Measurements from ENCODE around the gene GNPAT. TPM values are rescaled to one million over a fixed set of nuclear protein-coding genes. Genes with fewer than 3 reads are reported as not detected.

GNPAT gene
- total RNA-seq, 1 experiment from 2014 or later, result 32.8 TPM

DNA sequence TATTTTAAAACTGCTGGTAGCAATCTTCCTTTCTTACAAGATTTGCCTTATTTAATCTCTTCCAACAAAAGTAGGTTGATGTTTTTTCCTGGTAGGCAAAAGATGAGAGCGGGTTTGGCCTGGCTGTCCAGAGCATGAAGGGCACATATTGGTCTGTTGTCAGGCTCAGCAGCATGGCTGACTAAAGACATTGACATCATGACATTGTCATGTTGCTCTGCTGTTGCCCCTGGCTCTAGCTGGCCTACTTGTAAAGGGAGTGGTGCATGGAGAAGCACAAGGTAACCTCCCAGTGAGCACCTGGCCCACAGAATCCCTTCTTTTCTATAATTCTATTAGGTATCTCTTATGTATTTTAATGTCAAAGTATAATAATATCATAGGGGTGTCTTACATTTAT, 23.6 kb downstream of the GNPAT start:
- no peak for ATAC-seq
- no peaks in the 10 kb centered on the region for H3K4me1 Mint-ChIP-seq
- no peaks in the 10 kb centered on the region for H3K27me3 Mint-ChIP-seq (ENCODE audit: low read depth)
- H3K27ac Mint-ChIP-seq, result no peak overlapping the region
- TF ChIP-seq ZNF232 (CRISPR knock-in tag; IDR thresholded peaks at IDR 0.05) (no peak), TEAD1 (CRISPR knock-in tag; IDR thresholded peaks at IDR 0.05) (no peak), KAT7 (CRISPR knock-in tag; IDR thresholded peaks at IDR 0.05; ENCODE audit: borderline replicate concordance) (no peak), OVOL2 (CRISPR knock-in tag; IDR thresholded peaks at IDR 0.05; ENCODE audit: borderline replicate concordance) (no peak), NR1H2 (CRISPR knock-in tag; IDR thresholded peaks at IDR 0.05) (no peak), ZMAT4 (CRISPR knock-in tag; IDR thresholded peaks at IDR 0.05) (no peak), RORB (CRISPR knock-in tag; IDR thresholded peaks at IDR 0.05) (no peak), NFYB (CRISPR knock-in tag; conservative IDR thresholded peaks at IDR 0.05; ENCODE audit: low read depth) (no peak), MXD4 (CRISPR knock-in tag; IDR thresholded peaks at IDR 0.05; ENCODE audit: borderline replicate concordance) (no peak), ZNF671 (CRISPR knock-in tag; IDR thresholded peaks at IDR 0.05) (no peak), ZSCAN18 (CRISPR knock-in tag; IDR thresholded peaks at IDR 0.05) (no peak), MAX (CRISPR knock-in tag; IDR thresholded peaks at IDR 0.05) (no peak), JAZF1 (CRISPR knock-in tag; IDR thresholded peaks at IDR 0.05) (no peak)
- TF ChIP-seq, protein P1, sequence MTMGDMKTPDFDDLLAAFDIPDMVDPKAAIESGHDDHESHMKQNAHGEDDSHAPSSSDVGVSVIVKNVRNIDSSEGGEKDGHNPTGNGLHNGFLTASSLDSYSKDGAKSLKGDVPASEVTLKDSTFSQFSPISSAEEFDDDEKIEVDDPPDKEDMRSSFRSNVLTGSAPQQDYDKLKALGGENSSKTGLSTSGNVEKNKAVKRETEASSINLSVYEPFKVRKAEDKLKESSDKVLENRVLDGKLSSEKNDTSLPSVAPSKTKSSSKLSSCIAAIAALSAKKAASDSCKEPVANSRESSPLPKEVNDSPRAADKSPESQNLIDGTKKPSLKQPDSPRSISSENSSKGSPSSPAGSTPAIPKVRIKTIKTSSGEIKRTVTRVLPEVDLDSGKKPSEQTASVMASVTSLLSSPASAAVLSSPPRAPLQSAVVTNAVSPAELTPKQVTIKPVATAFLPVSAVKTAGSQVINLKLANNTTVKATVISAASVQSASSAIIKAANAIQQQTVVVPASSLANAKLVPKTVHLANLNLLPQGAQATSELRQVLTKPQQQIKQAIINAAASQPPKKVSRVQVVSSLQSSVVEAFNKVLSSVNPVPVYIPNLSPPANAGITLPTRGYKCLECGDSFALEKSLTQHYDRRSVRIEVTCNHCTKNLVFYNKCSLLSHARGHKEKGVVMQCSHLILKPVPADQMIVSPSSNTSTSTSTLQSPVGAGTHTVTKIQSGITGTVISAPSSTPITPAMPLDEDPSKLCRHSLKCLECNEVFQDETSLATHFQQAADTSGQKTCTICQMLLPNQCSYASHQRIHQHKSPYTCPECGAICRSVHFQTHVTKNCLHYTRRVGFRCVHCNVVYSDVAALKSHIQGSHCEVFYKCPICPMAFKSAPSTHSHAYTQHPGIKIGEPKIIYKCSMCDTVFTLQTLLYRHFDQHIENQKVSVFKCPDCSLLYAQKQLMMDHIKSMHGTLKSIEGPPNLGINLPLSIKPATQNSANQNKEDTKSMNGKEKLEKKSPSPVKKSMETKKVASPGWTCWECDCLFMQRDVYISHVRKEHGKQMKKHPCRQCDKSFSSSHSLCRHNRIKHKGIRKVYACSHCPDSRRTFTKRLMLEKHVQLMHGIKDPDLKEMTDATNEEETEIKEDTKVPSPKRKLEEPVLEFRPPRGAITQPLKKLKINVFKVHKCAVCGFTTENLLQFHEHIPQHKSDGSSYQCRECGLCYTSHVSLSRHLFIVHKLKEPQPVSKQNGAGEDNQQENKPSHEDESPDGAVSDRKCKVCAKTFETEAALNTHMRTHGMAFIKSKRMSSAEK (CRISPR knock-in tag; IDR thresholded peaks at IDR 0.05; ENCODE audit: borderline replicate concordance), result no peak
- TF ChIP-seq, protein P2, sequence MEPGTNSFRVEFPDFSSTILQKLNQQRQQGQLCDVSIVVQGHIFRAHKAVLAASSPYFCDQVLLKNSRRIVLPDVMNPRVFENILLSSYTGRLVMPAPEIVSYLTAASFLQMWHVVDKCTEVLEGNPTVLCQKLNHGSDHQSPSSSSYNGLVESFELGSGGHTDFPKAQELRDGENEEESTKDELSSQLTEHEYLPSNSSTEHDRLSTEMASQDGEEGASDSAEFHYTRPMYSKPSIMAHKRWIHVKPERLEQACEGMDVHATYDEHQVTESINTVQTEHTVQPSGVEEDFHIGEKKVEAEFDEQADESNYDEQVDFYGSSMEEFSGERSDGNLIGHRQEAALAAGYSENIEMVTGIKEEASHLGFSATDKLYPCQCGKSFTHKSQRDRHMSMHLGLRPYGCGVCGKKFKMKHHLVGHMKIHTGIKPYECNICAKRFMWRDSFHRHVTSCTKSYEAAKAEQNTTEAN (CRISPR knock-in tag; IDR thresholded peaks at IDR 0.05), result no peak
- TF ChIP-seq, protein P3, sequence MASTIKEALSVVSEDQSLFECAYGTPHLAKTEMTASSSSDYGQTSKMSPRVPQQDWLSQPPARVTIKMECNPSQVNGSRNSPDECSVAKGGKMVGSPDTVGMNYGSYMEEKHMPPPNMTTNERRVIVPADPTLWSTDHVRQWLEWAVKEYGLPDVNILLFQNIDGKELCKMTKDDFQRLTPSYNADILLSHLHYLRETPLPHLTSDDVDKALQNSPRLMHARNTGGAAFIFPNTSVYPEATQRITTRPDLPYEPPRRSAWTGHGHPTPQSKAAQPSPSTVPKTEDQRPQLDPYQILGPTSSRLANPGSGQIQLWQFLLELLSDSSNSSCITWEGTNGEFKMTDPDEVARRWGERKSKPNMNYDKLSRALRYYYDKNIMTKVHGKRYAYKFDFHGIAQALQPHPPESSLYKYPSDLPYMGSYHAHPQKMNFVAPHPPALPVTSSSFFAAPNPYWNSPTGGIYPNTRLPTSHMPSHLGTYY (CRISPR knock-in tag; IDR thresholded peaks at IDR 0.05), result no peak
- H3K36me3 Mint-ChIP-seq, result peaks cover 35% of the 10 kb centered on the region
- POLR2A ChIA-PET, result no interaction called here
- no peak overlapping the region for H3K4me3 Mint-ChIP-seq
- no peak for DNase-seq (ENCODE audit: low spot score)
- H3K9me3 Mint-ChIP-seq, result no peaks in the 10 kb centered on the region
- CTCF ChIA-PET, result no interaction called here

- H3K4me3 Mint-ChIP-seq, result no peak overlapping the region
- H3K36me3 Mint-ChIP-seq, result peaks cover 35% of the 10 kb centered on the region
- ATAC-seq (no peak), DNase-seq (ENCODE audit: low spot score) (no peak)
- H3K27ac Mint-ChIP-seq, result no peak overlapping the region
- no peaks in the 10 kb centered on the region for H3K4me1 Mint-ChIP-seq
- H3K9me3 Mint-ChIP-seq, result no peaks in the 10 kb centered on the region
- CTCF ChIA-PET, result no interaction called here
- H3K27me3 Mint-ChIP-seq (ENCODE audit: low read depth), result no peaks in the 10 kb centered on the region
- POLR2A ChIA-PET, result no interaction called here
- TF ChIP-seq, protein P1 (CRISPR knock-in tag; IDR thresholded peaks at IDR 0.05; ENCODE audit: borderline replicate concordance), result no peak
- TF ChIP-seq STAT6 (CRISPR knock-in tag; conservative IDR thresholded peaks at IDR 0.05; ENCODE audit: low read depth), result no peak
- TF ChIP-seq MLX (CRISPR knock-in tag; IDR thresholded peaks at IDR 0.05), result no peak
These were observed 24.4 kb downstream of the GNPAT start for GRCh38 chr1:231265379-231265778.
